ENCODE measurements around the gene PHTF1.

Gene PHTF1

DNA sequence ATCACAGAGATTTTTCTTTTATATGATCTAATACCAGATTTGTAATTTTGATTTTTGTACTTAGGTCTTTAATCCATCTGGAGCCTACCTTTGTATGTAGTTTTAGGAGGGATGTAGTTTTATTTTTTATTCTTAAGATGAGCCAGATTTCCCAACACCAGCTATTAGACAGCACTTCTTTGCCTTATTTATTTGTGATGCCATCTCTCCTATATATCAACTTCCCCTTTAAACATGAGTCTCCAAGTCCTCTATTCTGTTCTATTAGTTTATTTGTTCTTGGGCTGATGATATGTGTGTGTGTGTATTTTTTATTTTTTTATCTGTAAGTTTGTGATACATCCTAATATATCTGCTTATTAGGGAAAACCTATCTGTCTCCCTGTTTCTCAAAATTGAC, 94.2 kb downstream of the PHTF1 start:
- no peak for DNase-seq (ENCODE audit: low spot score)

DNA sequence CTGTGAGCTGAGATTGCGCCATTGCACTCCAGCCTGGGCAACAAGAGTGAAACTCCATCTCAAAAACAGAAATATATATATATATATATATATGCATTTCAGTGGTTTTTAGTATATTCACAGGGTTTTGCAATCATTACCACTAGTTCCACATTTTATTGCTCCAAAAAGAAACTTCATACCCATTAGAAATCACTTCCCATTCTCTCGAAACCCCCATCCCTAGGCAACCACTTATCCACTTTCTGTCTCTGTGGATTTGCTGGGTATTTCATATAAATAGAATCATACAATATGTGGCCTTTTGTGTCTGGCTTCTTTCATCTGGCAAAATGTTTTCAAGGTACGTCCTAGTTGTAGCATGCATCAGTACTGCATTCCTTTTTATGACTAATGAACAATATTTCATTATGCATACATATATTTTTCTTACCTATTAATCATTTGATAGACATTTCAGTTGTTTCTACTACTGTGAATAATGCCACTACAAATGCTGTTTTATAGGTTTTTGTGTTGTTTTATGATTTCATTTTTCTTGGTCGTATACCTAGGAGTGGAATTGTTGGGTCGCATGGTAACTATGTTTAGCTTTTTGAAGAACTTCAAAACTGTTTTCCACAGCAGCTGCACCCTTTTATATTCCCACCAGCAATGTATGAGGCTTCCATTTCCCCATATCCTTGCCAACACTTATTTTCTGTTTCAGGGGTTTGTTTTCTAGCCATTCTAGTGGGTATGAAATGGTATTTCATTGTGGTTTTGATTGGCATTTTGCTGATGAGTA, 95.9 kb downstream of the PHTF1 start:
- DNase-seq (ENCODE audit: low spot score) = no peak

DNA sequence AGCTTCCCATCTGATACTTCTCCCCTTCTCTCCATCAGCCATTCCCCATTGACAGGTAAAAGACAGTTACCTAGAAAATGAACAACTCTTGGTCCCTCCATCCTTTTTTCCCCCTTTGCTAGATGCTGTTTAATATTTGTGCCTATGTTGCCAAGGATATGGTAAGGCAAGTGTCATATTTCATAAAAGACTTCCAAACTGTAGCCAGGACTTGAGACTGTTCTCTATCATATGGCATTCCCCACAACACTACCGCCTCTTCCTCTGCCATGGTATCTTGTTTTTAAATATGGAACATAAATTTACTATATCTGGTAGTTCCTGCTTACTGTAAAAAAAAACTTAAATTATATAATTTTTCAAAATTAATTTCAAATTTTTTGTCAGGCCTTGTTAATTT, 97.2 kb downstream of the PHTF1 start:
- no peak for DNase-seq (ENCODE audit: low spot score)

DNA sequence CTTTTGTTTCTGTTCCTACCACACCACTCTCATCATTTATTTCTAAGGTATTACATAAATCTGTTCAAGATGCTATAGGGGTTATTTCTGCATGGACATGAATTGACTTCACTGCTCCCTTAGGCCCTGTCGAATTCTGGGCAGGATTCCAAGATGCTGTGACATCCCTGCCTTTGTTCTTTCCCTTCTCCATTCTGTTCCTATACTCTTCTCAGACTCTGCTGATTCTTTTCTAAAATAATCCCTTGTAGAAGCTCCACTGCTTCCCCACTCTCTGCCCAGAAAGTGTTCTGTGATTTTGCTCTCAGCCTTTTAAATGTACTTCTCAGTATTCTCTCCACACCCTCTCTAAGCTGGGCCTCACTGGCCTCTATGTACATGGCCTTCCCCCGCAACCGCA, 99.2 kb downstream of the PHTF1 start:
- no peak for DNase-seq (ENCODE audit: low spot score)

DNA sequence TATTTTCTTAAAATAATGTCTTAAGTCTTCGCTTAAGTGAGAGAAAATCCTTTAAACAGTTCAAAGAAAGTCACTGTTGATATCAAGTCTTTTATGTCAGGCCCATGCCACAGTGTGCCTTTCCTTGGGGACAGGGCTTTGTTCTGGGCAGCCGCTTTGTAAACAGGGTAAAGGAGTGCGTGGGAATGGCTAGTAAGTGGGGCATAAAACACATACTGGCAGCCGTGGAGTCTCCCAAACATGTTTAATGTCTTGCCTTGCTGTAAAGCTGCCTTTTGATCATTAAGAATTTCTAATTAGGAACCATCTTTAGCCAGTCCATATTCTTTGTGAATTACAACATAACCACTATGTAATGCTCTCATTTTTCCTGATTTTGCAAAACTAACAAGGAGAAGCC, 99.7 kb downstream of the PHTF1 start:
- DNase-seq (ENCODE audit: low spot score) = no peak

DNA sequence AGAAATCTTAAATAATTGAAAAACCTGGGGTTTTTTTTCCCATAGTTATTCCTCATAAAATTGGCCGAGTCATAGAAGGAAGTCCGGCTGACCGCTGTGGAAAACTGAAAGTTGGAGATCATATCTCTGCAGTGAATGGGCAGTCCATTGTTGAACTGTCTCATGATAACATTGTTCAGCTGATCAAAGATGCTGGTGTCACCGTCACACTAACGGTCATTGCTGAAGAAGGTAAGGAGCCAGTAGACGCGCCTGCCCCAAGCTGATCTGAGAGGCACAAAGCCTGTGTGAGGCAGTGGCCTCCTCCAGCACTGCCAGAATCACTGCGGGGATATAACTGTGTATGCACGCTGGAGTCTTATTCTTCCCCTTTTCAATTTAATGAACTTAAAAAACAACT, 100.3 kb downstream of the PHTF1 start:
- no peak for DNase-seq (ENCODE audit: low spot score)

DNA sequence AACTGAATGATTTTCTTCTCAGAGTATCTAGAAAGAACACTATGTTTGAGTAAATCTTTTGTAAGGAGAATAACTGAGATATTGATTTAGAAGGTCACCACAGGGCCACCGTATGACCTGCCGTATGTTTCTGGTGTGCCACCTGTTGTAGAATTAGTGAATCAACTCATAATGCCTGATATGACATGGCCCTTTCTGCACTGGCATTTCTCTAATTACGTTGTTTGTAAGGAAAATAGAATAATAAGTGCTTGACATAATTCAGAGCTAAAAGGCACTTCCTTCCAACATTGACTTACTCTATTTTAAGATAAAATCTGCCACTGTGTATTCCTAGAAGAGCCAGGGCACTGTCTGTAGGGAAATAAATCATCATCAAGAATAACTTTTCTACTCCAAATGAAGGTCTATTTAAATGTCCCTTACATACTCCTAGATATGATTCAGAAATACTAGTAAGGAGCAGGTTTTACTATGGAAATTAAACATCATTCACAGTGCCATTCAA, 101.7 kb downstream of the PHTF1 start:
- no peak for DNase-seq (ENCODE audit: low spot score)

DNA sequence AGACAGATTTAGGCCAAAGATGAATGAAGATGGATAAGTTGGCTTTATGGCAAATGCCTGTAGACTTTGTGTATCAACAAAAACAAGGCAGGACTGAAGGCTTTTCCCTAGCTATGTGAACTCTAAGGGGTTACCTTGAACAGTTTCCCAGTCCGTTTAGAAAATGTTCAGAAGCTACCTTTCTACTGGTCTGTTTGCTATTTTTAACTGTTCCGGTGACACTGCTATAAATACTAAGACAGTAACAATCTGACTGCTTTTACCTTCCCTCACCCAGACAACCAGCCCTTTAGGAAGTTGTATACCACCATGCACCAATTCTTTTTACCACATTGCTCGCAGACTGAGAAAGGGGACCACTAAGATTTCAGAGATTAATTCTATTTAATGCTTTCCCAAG, 102.2 kb downstream of the PHTF1 start:
- no peak for DNase-seq (ENCODE audit: low spot score)

DNA sequence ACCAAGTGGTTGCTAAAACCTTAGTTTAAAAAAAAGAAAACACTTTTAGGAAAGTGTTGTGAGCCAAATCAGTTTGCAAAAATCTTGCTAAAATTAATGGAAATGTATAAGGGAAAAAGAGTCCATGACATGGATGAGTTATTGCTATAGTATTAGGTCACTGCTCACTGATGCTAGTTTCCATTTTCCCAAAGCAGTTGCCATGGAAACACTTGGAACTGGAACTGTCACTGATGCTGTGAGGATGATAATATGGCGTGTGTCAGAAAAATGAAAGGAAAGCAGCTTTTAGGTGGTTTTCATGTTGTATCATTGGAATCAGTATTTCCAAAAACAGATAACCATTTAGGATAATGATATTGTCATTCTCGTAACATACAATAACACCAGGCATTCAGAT, 104.4 kb downstream of the PHTF1 start:
- DNase-seq (ENCODE audit: low spot score) = no peak

DNA sequence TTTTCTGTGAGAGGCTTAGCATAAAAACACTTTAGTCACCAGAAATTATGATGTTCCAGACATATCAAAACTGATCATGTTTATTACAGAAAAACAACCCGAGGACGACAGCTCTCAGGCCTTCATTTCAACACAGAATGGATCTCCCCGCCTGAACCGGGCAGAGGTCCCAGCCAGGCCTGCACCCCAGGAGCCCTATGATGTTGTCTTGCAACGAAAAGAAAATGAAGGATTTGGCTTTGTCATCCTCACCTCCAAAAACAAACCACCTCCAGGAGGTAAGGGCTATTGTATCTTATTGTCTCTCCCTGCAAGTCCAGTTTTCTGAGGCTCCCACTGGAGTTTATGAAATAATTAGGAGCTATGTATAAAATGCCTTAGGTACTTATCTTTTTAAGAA, 105.5 kb downstream of the PHTF1 start:
- no peak for DNase-seq (ENCODE audit: low spot score)

DNA sequence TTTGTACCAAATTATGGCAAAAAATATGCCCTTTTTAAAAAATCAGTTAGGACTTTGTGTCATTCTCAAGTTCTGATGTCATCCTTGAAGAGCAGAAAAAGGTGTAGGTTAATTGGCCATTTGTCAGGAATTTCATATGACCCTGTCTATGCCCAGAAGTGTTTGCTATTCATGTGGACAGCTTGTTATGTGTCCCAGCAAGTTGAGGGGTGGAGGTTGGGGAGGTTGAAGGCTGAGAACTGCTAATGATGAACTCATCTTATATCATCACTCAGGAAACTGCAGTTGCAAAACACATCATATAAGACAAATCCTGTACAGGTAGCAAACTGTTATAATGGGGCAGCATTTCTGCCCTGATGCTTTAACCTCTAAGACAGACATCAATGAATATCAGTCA, 106.5 kb downstream of the PHTF1 start:
- DNase-seq (ENCODE audit: low spot score) = no peak

DNA sequence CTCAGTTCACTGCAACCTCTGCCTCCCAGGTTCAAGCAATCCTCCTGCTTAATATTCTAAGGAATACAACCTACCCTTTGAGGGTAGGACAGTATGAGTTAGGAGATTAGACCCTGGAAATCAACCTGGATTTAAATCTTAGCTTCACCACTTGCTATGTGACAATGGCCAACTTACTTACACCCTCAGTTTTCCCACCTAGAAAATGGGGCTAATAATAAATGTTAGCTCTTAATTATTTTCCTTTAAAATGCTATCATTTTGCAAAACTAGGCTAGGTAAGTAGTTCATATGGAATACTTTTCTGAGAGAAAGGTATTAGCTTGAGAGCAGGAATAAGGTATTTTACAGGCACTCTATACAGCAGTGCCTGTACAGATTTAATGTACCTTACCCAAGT, 110.8 kb downstream of the PHTF1 start:
- DNase-seq (ENCODE audit: low spot score) = no peak

DNA sequence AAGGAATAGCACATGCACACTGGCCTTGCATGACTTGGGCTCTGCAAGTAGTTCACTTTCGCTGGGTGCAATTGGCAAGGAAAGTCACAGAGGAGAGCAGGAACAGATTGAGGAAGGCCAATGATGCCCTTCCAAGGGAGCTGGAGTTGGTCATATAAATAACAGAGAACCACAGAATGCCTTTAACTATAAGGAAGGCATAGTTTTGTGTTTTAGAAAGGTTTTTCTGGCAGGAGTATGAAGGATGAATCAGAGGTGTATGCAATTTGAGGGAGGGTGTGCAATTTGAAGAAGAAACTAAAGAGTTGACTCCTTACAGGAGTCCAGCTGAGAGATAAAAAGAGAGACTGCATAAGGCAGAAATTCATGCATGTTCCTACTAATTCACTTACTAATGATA, 112.1 kb downstream of the PHTF1 start:
- DNase-seq (ENCODE audit: low spot score) = no peak

All from hepatic stellate cell (primary cell).